ENCODE results near the gene UVRAG.

- TF ChIP-seq POLR2A (IDR thresholded peaks at IDR 0.05; ENCODE audit: low read length) (no peak), GATA1 (IDR thresholded peaks at IDR 0.05; ENCODE audit: low read depth, low read length) (no peak)
Measured at GRCh38 chr11:75946531-75947530, 131.8 kb downstream of the UVRAG start.
